Measurements from ENCODE around the gene PHC2.
A peak's percentile ranks its signal among the peaks of the same experiment; 100 is the strongest.
"Not testable (repeated sequence)": the region's sequence is repeated elsewhere in the genome, so short reads cannot be mapped to it uniquely, and the experiment has no call there.

PHC2 gene

GRCh38 chr1:33316601-33317000, 114.3 kb downstream of the PHC2 start:
- no peak for DNase-seq (ENCODE audit: low read depth in 2 of 2)

DNA sequence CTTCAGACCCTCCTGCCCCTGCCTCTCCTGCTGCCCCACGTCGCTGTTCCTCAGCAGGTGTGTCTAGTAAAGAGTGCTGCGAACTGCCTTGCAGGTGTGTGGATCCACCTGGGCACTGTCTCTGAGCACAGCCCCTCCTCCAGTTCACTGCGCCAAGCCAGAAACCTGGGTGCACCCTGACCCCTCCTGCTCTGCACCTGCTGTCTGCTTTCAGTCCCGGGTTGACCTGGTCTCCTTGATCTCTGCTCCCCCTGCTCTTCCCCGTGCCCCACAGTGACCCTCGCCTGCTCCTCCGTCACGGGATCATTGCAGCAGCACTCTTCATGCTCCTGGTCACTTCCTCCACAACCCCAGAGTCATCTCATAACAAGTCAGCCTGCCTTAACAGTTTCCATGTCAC, 116.5 kb downstream of the PHC2 start:
- no peak for DNase-seq (ENCODE audit: low read depth in 2 of 2)

- DNase-seq (ENCODE audit: low read depth in 2 of 2), result no peak
Observed at GRCh38 chr1:33312413-33312749, 118.5 kb downstream of the PHC2 start.

DNA sequence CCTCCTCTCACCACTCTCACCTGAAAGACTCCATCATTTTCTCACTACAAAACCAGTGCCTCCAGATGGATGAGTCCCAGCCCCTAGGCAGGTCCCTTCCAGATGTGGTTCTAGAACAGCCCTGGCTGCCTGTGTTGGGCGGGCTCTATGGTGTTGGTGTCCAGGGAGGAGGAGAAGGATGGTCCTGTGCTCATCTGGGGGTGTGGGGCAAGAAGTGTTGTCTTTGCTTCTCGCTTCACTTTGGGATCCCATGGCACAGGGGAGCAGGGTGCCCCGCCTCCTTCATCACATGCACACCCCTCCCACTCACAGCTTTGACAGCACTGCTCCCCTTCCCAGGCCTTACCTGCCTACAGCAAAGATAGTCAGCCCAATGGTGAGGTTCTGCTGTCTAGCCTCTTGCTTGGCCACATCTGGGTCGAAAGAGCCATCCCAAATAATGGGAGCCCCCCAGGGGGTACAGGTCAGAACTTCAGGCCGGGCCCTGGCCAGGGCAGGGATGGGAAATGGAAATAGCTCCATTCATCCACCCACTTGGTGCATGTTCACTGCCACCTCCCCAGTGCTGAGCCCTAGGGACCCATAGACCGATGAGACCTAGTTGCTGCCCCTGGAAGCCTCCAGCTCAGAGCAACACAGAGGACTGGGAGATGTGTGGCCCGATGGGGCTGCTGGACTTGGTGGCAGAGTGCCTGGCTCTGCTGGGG, 119.0 kb downstream of the PHC2 start:
- DNase-seq (ENCODE audit: low read depth in 2 of 2), result no peak

DNA sequence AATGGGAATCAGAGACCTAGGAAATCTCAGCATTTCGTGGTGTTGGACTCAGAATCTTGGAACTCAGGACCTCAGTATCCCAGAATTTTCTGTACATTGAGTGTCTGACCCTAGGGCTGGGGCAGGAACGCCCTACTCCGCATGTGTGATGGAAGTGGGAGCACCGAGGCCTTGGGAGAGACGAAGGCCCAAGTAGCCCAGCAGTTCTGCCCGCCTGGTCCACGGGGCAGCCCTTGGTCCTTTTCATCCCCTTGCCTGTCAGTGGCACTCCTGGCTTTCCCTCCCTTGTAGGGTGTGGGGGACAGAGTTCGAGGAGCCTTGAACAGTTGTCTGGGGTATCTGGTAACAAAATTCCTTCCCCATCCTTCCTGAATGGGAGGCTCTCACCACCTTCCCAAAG, 120.2 kb downstream of the PHC2 start:
- DNase-seq (ENCODE audit: low read depth in 2 of 2), result no peak

DNA sequence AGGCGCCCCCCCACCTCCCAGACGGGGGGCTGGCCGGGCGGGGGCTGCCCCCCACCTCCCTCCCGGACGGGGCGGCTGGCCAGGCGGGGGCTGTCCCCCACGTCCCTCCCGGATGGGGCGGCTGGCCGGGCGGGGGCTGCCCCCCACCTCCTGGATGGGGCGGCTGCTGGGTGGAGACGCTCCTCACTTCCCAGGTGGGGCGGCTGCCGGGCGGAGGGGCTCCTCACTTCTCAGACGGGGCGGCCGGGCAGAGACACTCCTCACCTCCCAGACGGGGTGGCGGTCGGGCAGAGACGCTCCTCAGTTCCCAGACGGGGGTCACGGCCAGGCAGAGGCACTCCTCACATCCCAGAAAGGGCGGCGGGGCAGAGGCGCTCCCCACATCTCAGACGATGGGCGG, 121.5 kb downstream of the PHC2 start:
- not testable (repeated sequence) for DNase-seq (ENCODE audit: low read depth in 2 of 2)

- DNase-seq (ENCODE audit: low read depth in 2 of 2), result no peak
Observed at GRCh38 chr1:33307494-33307864, 123.4 kb downstream of the PHC2 start.

DNA sequence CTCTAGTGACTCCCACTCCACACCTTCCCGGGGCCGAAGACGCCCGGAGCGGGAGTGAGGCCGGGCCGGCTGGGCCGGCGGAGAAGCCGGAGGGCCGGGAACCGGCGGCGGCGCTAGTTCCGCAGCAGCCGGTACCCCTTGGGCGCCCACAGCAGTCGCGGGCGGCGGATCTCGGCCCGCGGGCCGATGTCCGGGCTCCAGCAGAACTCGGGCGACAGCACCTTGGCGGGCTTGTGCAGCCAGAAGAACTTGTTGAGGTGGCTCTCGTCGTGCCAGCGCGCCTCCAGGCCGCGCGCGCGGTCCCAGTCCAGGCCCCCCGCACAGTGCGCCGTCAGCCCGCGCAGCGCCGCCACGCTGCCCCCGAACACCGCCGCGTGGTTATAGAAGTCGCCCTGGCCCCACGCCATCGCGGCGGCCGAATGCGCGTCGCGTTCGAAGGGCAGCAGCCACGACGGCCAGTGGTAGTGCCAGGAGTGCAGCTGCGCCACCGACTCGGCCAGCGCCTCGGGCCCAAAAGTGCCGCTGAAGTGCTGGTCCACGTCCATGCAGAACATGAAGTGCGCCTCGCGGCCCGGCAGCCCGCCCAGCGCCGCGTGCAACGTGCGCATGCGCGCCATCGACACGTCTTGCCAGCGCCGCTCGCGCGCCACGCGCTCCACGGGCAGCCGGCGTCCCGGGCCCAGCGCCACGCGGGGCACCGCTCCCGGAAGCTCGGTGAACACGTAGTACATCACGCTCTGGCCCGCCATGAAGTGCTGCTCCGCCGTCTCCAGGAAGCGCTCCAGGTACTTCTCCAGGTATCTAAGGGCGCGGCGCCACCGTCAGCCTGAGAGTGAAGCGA, 124.0 kb downstream of the PHC2 start:
- DNase-seq (ENCODE audit: low read depth in 2 of 2), result no peak

GRCh38 chr1:33305816-33306652, 124.9 kb downstream of the PHC2 start:
- DNase-seq (ENCODE audit: low read depth in 2 of 2), result no peak

- no peak for DNase-seq (ENCODE audit: low read depth in 2 of 2)
Observed at GRCh38 chr1:33305016-33305415, 125.9 kb downstream of the PHC2 start.

DNA sequence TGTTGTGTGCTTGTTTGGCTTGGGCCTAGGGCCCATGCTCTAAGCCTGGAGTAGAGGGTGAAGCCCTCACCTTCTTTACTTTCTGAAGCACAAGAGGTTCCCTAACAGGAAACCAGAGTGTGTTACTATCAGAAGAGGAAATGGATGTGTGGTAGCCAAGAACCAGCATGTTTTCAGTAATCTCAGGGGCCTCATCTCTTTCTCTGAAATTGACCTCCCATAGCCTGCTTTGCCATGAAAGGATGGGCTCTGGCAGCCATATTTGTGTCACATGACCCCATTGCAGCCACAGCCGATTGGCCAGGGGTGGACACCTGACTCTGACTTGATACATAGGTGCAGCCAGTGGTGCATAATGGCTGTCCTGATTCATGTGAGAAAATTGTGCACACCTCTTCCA, 128.6 kb downstream of the PHC2 start:
- DNase-seq (ENCODE audit: low read depth in 2 of 2), result no peak

GRCh38 chr1:33301273-33301984, 129.5 kb downstream of the PHC2 start:
- no peak for DNase-seq (ENCODE audit: low read depth in 2 of 2)

- DNase-seq (ENCODE audit: low read depth in 2 of 2), result no peak
Observed at GRCh38 chr1:33300673-33301072, 130.2 kb downstream of the PHC2 start.

DNA sequence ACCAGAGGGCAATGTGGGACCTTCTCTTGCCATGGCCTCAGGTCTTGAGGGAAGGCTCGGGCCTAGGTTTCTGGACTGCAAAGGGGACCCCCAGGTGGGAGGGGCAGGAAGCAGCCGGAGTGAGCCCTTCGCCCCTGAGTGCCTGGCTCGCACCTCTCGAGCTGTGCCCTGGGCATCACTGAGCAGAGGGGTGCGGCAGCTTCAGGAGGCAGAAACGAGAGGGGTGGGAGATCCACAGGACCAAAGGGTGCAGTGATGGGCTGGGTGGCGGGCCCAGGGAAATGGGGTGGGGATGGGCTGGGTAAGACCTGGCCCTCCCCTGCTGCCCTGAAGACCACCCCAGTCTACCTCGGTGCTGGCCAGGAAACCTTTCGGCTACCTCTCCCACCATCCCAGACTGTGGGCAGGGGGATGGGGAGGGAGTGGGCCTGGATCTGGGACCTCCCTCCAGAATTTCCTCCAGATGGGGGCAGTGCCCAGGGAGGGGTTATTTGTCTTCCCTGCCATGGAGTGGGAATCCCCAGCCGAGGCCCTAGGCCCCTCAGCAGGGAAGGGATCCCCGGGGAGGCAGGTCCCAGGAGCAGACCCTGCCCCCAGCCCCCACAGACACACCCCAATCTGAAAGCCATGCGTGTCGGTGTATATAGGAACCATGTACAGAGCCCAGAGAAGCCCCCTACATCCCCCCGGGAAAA, 131.3 kb downstream of the PHC2 start:
- no peak for DNase-seq (ENCODE audit: low read depth in 2 of 2)

DNA sequence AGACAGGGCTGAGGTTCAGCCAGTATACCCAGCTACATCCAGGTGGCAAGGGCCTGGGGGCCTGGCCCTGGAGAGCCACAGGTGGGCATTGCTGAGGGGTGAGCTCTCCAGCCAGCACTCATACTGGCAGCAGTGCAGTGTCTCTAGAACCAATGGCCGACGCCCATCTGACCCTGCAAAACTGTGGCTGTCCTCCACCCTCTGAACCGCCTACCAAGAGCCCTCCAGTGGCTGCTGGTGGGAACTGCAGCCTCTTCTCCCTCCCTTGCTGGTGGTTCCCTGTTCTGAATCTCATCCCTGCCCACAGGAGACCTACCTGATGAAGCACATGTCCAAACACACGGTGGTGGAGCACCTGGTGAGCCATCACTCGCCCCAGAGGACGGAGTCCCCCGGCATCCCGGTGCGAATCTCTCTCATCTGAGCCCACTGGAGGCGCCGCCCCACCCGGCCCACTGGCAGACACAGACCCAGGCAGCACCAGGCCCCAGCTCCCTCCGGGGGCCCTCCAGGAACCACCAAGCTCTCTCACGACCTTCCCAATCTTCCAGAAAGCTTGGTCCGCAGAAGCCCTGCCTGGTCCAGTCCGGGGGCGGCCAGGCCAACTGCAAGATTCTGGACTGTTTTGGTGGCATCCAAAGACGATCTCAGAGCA, 132.1 kb downstream of the PHC2 start:
- DNase-seq (ENCODE audit: low read depth in 2 of 2), result peak in 1 of 2 donors; percentile 19

GRCh38 chr1:33297911-33298622, 132.8 kb downstream of the PHC2 start:
- no peak for DNase-seq (ENCODE audit: low read depth in 2 of 2)

- DNase-seq (ENCODE audit: low read depth in 2 of 2), result no peak
Observed at GRCh38 chr1:33296824-33297223, 134.1 kb downstream of the PHC2 start.

GRCh38 chr1:33296082-33296458, 134.8 kb downstream of the PHC2 start:
- DNase-seq (ENCODE audit: low read depth in 2 of 2), result no peak

DNA sequence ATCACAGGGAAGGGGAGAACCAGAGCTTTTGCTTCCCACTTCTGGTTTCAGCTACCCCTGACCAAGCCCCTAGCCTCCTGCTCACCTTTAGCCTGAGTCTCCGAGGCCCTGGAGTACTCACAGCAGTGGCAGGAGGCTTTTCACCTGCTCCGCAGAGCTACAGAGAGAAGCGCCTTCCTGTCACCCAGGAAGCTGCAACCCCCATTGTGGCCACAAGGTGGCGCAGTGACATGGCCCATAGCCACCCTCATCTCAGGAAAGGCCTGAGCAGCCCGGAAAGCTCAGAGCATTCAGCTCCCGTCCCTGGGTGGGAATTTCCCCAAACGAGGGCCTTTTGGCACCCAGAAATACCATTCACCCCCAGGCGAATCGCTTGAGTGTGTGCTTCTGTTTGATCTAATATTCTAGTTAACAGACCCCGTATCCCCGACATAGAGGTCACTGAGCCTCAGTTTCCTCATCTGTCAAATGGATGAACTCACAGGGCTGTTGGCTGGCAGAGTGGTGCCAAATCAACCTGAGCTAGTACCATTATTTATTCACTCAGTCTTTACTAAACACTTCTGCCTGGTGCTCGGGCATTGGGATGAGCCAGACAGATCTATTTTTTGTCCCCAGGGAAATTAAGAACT, 135.3 kb downstream of the PHC2 start:
- DNase-seq (ENCODE audit: low read depth in 2 of 2), result peak; percentile 76 to 83

GRCh38 chr1:33295023-33295422, 135.9 kb downstream of the PHC2 start:
- no peak for DNase-seq (ENCODE audit: low read depth in 2 of 2)
